ENCODE data around the gene MT1X. TPM values are rescaled to one million over a fixed set of nuclear protein-coding genes. Genes with fewer than 3 reads are reported as not detected.

The MT1X gene
- total RNA-seq, 1 experiment from 2014 or later, result 328 TPM

DNA sequence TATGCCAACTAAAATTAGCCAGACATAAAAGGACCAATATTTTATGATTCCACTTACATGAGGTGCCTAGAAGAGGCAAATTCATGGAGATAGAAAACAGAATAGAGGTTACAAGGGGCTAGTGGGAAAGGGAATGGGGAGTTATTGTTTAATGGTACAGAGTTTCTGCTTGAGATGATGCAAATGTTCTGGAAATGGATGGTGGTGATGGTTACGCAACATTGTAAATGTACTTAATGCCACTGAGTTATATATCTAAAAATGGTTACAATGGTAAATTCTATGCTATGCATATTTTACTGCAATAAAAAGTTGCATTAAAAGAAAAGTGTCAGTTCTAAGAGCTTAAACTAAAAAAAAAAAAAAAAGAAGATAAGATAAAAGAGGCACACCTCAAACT, 17.9 kb downstream of the MT1X start:
- DNase-seq (ENCODE audit: low spot score) (no peak), ATAC-seq (no peak)
- H3K4me3 Mint-ChIP-seq, result no peak overlapping the region
- peaks cover 5% of the 10 kb centered on the region; the same call in 1 of the 2 replicates for H3K36me3 Mint-ChIP-seq
- peaks cover 2% of the 10 kb centered on the region for H3K27me3 Mint-ChIP-seq (ENCODE audit: low read depth)
- H3K4me1 Mint-ChIP-seq, result peaks cover 17% of the 10 kb centered on the region
- POLR2A ChIA-PET, result interaction anchor here (0.7 to 2.3 kb wide), 2 partner anchors 24 to 54 kb away, joined by 8 to 10 read pairs; no protein-coding TSS in a partner anchor
- H3K9me3 Mint-ChIP-seq, result peaks cover 11% of the 10 kb centered on the region
- CTCF ChIA-PET, result interaction anchor here (0.5 to 3.3 kb wide), 8 partner anchors 18 to 171 kb away, joined by 3 to 46 read pairs (median 20); partner anchors contain the start of genes MT1G and MT1X
- no peak overlapping the region for H3K27ac Mint-ChIP-seq
- TF ChIP-seq MYBL2 (CRISPR knock-in tag; IDR thresholded peaks at IDR 0.05), result no peak
- TF ChIP-seq IRF2 (CRISPR knock-in tag; IDR thresholded peaks at IDR 0.05; ENCODE audit: borderline replicate concordance, low read depth), result no peak

DNA sequence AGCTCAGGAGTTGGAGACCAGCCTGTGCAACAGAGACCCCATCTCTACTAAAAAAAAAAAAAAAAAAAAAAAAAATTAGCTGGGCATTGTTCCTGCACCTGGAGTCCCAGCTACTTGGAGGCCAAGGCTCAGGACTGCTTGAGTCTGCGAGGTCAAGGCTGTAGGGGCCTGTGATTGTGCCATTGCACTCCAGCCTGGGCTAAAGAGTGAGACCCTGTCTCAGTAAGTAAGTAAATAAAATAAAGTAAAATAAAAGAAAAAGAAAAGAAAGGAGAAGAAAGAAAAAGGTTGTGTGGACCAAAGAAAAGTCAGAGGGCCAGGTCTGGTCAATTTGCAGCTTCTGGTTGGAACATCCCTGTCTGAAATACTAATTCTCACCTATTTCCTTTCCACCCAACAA, 18.4 kb downstream of the MT1X start:
- H3K36me3 Mint-ChIP-seq, result peaks cover 5% of the 10 kb centered on the region; the same call in 1 of the 2 replicates
- peaks cover 2% of the 10 kb centered on the region for H3K27me3 Mint-ChIP-seq (ENCODE audit: low read depth)
- H3K4me3 Mint-ChIP-seq, result no peak overlapping the region
- H3K27ac Mint-ChIP-seq, result no peak overlapping the region
- TF ChIP-seq, protein P1, sequence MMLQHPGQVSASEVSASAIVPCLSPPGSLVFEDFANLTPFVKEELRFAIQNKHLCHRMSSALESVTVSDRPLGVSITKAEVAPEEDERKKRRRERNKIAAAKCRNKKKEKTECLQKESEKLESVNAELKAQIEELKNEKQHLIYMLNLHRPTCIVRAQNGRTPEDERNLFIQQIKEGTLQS (CRISPR knock-in tag; conservative IDR thresholded peaks at IDR 0.05), result no peak
- TF ChIP-seq TEAD4 (CRISPR knock-in tag; IDR thresholded peaks at IDR 0.05), result no peak
- no peak for TF ChIP-seq TCF7 (CRISPR knock-in tag; IDR thresholded peaks at IDR 0.05; ENCODE audit: low read depth)
- no peak for TF ChIP-seq JUN (CRISPR knock-in tag; IDR thresholded peaks at IDR 0.05)
- TF ChIP-seq, protein P2, sequence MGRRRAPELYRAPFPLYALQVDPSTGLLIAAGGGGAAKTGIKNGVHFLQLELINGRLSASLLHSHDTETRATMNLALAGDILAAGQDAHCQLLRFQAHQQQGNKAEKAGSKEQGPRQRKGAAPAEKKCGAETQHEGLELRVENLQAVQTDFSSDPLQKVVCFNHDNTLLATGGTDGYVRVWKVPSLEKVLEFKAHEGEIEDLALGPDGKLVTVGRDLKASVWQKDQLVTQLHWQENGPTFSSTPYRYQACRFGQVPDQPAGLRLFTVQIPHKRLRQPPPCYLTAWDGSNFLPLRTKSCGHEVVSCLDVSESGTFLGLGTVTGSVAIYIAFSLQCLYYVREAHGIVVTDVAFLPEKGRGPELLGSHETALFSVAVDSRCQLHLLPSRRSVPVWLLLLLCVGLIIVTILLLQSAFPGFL (CRISPR knock-in tag; IDR thresholded peaks at IDR 0.05; ENCODE audit: borderline replicate concordance), result no peak
- no peak for TF ChIP-seq ZNF671 (CRISPR knock-in tag; IDR thresholded peaks at IDR 0.05)
- peaks cover 11% of the 10 kb centered on the region for H3K9me3 Mint-ChIP-seq
- peaks cover 17% of the 10 kb centered on the region for H3K4me1 Mint-ChIP-seq
- ATAC-seq (no peak), DNase-seq (ENCODE audit: low spot score) (no peak)
- ChIA-PET CTCF (interaction anchor here (0.5 to 3.3 kb wide), 19 partner anchors 17 to 172 kb away, joined by 3 to 46 read pairs (median 18); partner anchors contain the start of genes MT1F, MT1G, MT1H and MT1X), POLR2A (interaction anchor here (0.6 to 2.3 kb wide), 4 partner anchors 18 to 416 kb away, joined by 3 to 10 read pairs (median 8); partner anchors contain the start of gene MT1X)

DNA sequence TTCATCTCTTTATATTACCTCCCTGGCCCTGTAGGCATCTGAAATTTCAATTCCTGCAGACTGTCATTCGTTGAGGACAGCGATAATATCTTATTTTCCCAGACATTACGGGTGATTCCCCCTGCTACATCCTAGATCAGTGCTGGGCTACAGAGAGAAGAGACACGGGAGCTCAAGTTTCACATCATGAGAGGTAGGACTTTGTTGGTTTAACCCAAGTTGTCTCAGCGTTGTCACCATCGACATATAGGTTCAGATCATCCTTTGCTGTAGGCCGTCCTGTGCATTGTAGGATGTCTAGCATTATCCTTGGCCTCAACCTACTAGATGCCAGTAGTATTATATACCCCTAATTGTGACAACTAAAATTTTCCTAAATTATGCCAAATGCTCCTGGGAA, 19.3 kb downstream of the MT1X start:
- peak; percentile 55; the same call in 1 of the 2 replicates for ATAC-seq
- H3K27ac Mint-ChIP-seq, result no peak overlapping the region
- CTCF ChIA-PET, result interaction anchor here (0.7 to 3.3 kb wide), 47 partner anchors 9 to 232 kb away, joined by 3 to 46 read pairs (median 7); partner anchors contain the start of genes MT1E, MT1F, MT1G and MT1H

More for the DNA sequence above, 19.3 kb downstream of the MT1X start:
- peaks cover 2% of the 10 kb centered on the region for H3K27me3 Mint-ChIP-seq (ENCODE audit: low read depth)
- TF ChIP-seq TEAD1 (CRISPR knock-in tag; IDR thresholded peaks at IDR 0.05) (no peak), RELA (CRISPR knock-in tag; IDR thresholded peaks at IDR 0.05; ENCODE audit: borderline replicate concordance) (no peak), E2F4 (CRISPR knock-in tag; IDR thresholded peaks at IDR 0.05; ENCODE audit: borderline replicate concordance, low read depth) (no peak), ZBTB21 (CRISPR knock-in tag; IDR thresholded peaks at IDR 0.05; ENCODE audit: borderline replicate concordance) (no peak), OVOL2 (CRISPR knock-in tag; IDR thresholded peaks at IDR 0.05; ENCODE audit: borderline replicate concordance) (no peak), ZSCAN18 (CRISPR knock-in tag; IDR thresholded peaks at IDR 0.05) (no peak), ELF4 (CRISPR knock-in tag; IDR thresholded peaks at IDR 0.05; ENCODE audit: low read depth) (no peak), TEAD4 (CRISPR knock-in tag; IDR thresholded peaks at IDR 0.05) (no peak), KAT7 (CRISPR knock-in tag; IDR thresholded peaks at IDR 0.05; ENCODE audit: borderline replicate concordance) (no peak), TP53 (CRISPR knock-in tag; IDR thresholded peaks at IDR 0.05) (no peak), CREM (CRISPR knock-in tag; IDR thresholded peaks at IDR 0.05) (no peak), GTF2I (CRISPR knock-in tag; conservative IDR thresholded peaks at IDR 0.05) (no peak), FOXP1 (CRISPR knock-in tag; IDR thresholded peaks at IDR 0.05; ENCODE audit: borderline replicate concordance) (no peak), NFYB (CRISPR knock-in tag; conservative IDR thresholded peaks at IDR 0.05; ENCODE audit: low read depth) (no peak), RORB (CRISPR knock-in tag; IDR thresholded peaks at IDR 0.05) (no peak)
- TF ChIP-seq, protein P3, sequence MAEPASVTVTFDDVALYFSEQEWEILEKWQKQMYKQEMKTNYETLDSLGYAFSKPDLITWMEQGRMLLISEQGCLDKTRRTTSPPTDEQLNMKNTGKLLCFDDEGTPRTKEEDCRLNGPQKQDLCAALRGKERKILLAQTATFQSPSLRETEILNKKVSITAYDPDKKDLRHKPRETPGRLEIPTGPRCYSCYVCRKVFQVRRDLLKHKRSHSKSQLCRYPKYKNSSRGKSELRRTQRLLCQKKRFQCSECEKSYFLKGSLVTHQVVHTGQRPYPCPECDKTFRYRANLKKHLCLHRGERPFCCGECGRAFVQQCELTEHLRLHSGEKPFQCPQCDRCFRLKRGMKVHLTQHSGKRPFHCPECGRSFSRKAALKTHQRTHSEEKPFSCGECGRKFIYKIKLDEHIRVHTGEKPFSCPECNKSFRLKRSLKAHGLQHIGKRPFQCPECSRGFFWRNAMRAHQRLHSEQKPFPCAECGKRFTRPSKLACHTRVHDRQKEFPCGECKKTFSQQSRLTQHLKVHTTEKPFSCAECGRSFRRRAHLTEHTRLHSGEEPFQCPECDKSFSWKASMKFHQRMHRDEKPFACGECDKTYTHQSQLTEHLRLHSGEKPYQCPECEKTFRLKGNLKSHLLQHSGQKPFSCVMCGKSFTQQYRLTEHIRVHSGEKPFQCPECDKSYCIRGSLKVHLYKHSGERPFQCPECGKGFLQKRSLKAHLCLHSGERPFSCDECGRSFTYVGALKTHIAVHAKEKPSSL (CRISPR knock-in tag; conservative IDR thresholded peaks at IDR 0.05), result no peak
- TF ChIP-seq, protein P1 (CRISPR knock-in tag; conservative IDR thresholded peaks at IDR 0.05), result no peak
- no peak overlapping the region for H3K4me3 Mint-ChIP-seq
- peaks cover 5% of the 10 kb centered on the region; the same call in 1 of the 2 replicates for H3K36me3 Mint-ChIP-seq
- POLR2A ChIA-PET, result interaction anchor here (1.1 to 2.3 kb wide), 6 partner anchors 19 to 250 kb away, joined by 3 to 10 read pairs (median 4); partner anchors contain the start of genes MT1E, MT1X, MT2A and NUDT21
- peaks cover 11% of the 10 kb centered on the region for H3K9me3 Mint-ChIP-seq
- DNase-seq (ENCODE audit: low spot score), result no peak
- H3K4me1 Mint-ChIP-seq, result peaks cover 17% of the 10 kb centered on the region
